Measurements from ENCODE around the gene ERBB4.

DNA sequence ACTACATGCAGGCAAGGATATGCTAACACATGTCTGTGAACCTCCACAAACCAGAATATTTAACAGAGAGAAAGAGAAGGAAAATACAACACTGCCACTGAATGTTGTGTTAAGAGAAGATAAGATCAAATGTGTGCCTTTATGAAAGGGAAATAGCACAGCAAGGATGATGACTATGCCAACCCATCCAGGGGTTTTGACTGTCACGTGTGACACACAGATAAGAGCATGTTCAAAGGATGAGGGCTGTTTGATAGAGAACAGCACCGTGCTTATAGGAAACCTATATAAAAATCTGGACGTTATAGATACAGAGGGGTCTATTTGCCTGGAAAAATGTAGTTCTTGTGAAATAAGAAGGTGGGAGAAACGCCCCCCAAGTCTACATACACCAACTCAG is 1070.4 kb downstream of the ERBB4 start:
- TF ChIP-seq, protein P1, sequence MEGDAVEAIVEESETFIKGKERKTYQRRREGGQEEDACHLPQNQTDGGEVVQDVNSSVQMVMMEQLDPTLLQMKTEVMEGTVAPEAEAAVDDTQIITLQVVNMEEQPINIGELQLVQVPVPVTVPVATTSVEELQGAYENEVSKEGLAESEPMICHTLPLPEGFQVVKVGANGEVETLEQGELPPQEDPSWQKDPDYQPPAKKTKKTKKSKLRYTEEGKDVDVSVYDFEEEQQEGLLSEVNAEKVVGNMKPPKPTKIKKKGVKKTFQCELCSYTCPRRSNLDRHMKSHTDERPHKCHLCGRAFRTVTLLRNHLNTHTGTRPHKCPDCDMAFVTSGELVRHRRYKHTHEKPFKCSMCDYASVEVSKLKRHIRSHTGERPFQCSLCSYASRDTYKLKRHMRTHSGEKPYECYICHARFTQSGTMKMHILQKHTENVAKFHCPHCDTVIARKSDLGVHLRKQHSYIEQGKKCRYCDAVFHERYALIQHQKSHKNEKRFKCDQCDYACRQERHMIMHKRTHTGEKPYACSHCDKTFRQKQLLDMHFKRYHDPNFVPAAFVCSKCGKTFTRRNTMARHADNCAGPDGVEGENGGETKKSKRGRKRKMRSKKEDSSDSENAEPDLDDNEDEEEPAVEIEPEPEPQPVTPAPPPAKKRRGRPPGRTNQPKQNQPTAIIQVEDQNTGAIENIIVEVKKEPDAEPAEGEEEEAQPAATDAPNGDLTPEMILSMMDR (IDR thresholded peaks at IDR 0.05) = no peak
- no peak for TF ChIP-seq POLR2A (IDR thresholded peaks at IDR 0.05)
- TF ChIP-seq POLR2AphosphoS5 (IDR thresholded peaks at IDR 0.05) = no peak

Measured in transverse colon (tissue), 4 donors.